Retinal pigment epithelial cell (primary cell): ENCODE results near the gene THBS2.
A peak's percentile ranks its signal among the peaks of the same experiment; 100 is the strongest.

Source experiments
- DNase-seq: peaks from one replicate; pipeline ENCODE4 v3.0.0-alpha.2; 2010; ENCODE audit warnings: low read depth
- H3K4me3 ChIP-seq: 2 replicates; pipeline ENCODE4 v1.5.1; 2011; ENCODE audit warnings: mild to moderate bottlenecking, low read length, control low read depth, moderate library complexity
- CTCF ChIP-seq: conservative IDR thresholded peaks from 2 replicates; pipeline ENCODE4 v1.5.1; 2011; ENCODE audit warnings: low read depth, low read length, control low read depth, inconsistent platforms

The THBS2 gene

GRCh38 chr6:169189686-169190085 lies 64.0 kb downstream of the THBS2 start:
- H3K4me3 ChIP-seq, result no peak overlapping the region
- DNase-seq, result no peak
- TF ChIP-seq CTCF, result no peak

- no peak for DNase-seq
- H3K4me3 ChIP-seq, result no peak overlapping the region
These were observed 64.5 kb downstream of the THBS2 start for GRCh38 chr6:169189182-169189581.

GRCh38 chr6:169188475-169188874 lies 65.2 kb downstream of the THBS2 start:
- DNase-seq, result peak; percentile 42
- no peak overlapping the region for H3K4me3 ChIP-seq
- TF ChIP-seq CTCF, result no peak

More at GRCh38 chr6:169189182-169189581, 64.5 kb downstream of the THBS2 start:
- TF ChIP-seq CTCF, result no peak

GRCh38 chr6:169188051-169188470 lies 65.6 kb downstream of the THBS2 start:
- TF ChIP-seq CTCF, result no peak
- no peak overlapping the region for H3K4me3 ChIP-seq
- DNase-seq, result no peak

- H3K4me3 ChIP-seq, result no peak overlapping the region
- TF ChIP-seq CTCF, result no peak
- no peak for DNase-seq
These were observed 67.0 kb downstream of the THBS2 start for GRCh38 chr6:169186496-169187169.

- no peak for TF ChIP-seq CTCF
- no peak overlapping the region for H3K4me3 ChIP-seq
- no peak for DNase-seq
These were observed 67.8 kb downstream of the THBS2 start for GRCh38 chr6:169185692-169186485.

GRCh38 chr6:169185011-169185521 lies 68.6 kb downstream of the THBS2 start:
- no peak overlapping the region for H3K4me3 ChIP-seq
- no peak for TF ChIP-seq CTCF
- no peak for DNase-seq
